HCT116 (cell line): Measurements from ENCODE around the gene TMEM63B. TPM values are rescaled to one million over a fixed set of nuclear protein-coding genes. Genes with fewer than 3 reads are reported as not detected.

Source experiments
- ATAC-seq: fragments of 200-7000 bp; cut with Tn5 transposase; 2 replicates; pipeline ENCODE4 v1.9.1; 2020; ENCODE audit warnings: mild to moderate bottlenecking, moderate library complexity
- BruUV-seq: library from RNA; stranded (reverse); fragments of 400-500 nt; replicated peaks from 2 replicates; lab custom pipeline; 2021; lab: Mats Ljungman, UMichigan
- CTCF ChIA-PET: fragments of 300-600 bp; sonication (Branson Sonifier 250); formaldehyde crosslinking; loops from one replicate; lab custom pipeline; 2021; ENCODE audit warnings: antibody characterized with exemption; lab: Charles Lee
- POLR2A ChIA-PET: fragments of 300-600, 350-600 bp; sonication (Branson Sonifier 250); formaldehyde crosslinking; loops from one replicate; lab custom pipeline; 2021; ENCODE audit warnings: antibody characterized with exemption; lab: Charles Lee
- RAD21 ChIA-PET, 2 experiments: fragments of 300-600 bp; sonication (Branson Sonifier 250); formaldehyde crosslinking; loops; one replicate each; lab custom pipeline; 2023; ENCODE audit warnings: low total read pairs in 2 of 2; ENCODE audit not compliant: uncharacterized antibody in 2 of 2, unreplicated experiment in 2 of 2, low non-redundant PET in 1 of 2; lab: Charles Lee
- DNase-seq: peaks from one replicate; pipeline ENCODE4 v3.0.0-alpha.2; 2010; ENCODE audit warnings: low read depth, low spot score
- H2AFZ ChIP-seq: fragments of 200-600 bp; shearing (Covaris generic), sonication (generic); 2 replicates; pipeline ENCODE4 v1.6.1; 2017; ENCODE audit warnings: low read depth, mixed run types, mixed read lengths, antibody characterized with exemption, low read length; ENCODE audit not compliant: poor library complexity, severe bottlenecking
- H3K27ac ChIP-seq: 2 replicates; pipeline ENCODE4 v1.5.1; 2012; ENCODE audit warnings: low read depth, low read length
- H3K27me3 ChIP-seq: fragments of 200-600 bp; sonication (generic); 2 replicates; pipeline ENCODE4 v1.6.1; 2016; ENCODE audit warnings: mixed run types, low read length, mixed read lengths; ENCODE audit not compliant: insufficient read depth
- H3K36me3 ChIP-seq, 2 experiments: fragments of 200-500 bp in 1 of 2; fragments of 200-600 bp in 1 of 2; sonication (Bioruptor generic) in 1 of 2; sonication (generic) in 1 of 2; 2 replicates each; pipeline versions ENCODE4 v1.5.1 to v1.6.1; 2014 to 2016; ENCODE audit warnings: low read length in 2 of 2, inconsistent platforms in 1 of 2, mixed read lengths in 1 of 2, mixed run types in 1 of 2; ENCODE audit not compliant: insufficient read depth in 2 of 2, control insufficient read depth in 1 of 2
- H3K4me1 ChIP-seq, 2 experiments: fragments of 200-600 bp in 1 of 2; sonication (generic) in 1 of 2; 2 replicates each; pipeline versions ENCODE4 v1.5.1 to v1.6.1; 2012 to 2017; ENCODE audit warnings: low read length in 2 of 2, inconsistent platforms in 1 of 2, mild to moderate bottlenecking in 1 of 2, mixed read lengths in 1 of 2, mixed run types in 1 of 2, moderate library complexity in 1 of 2; ENCODE audit not compliant: insufficient read depth in 2 of 2, control insufficient read depth in 1 of 2
- H3K4me2 ChIP-seq: fragments of 200-600 bp; sonication (generic); 2 replicates; pipeline ENCODE4 v1.6.1; 2017; ENCODE audit warnings: mixed run types, low read length, mixed read lengths
- H3K4me3 ChIP-seq, 2 experiments: fragments of 200-600 bp in 1 of 2; sonication (generic) in 1 of 2; replicated peaks in 1 of 2; 2 replicates each; pipeline ENCODE4 v1.5.1; 2011 to 2016; ENCODE audit warnings: low read length in 2 of 2, control low read depth in 1 of 2, low read depth in 1 of 2, mild to moderate bottlenecking in 1 of 2, mixed read lengths in 1 of 2, mixed run types in 1 of 2
- H3K79me2 ChIP-seq: fragments of 200-600 bp; sonication (generic); 2 replicates; pipeline ENCODE4 v1.6.1; 2017; ENCODE audit warnings: mild to moderate bottlenecking, mixed run types, low read length, moderate library complexity, mixed read lengths; ENCODE audit not compliant: insufficient read depth
- H3K9ac ChIP-seq: fragments of 200-600 bp; sonication (generic); 2 replicates; pipeline ENCODE4 v1.6.1; 2016; ENCODE audit warnings: low read length, mixed read lengths
- H3K9me2 ChIP-seq: fragments of 200-600 bp; sonication (generic), shearing (Covaris generic); 2 replicates; pipeline ENCODE4 v1.6.1; 2017; ENCODE audit warnings: mixed run types, mild to moderate bottlenecking, moderate library complexity; ENCODE audit not compliant: insufficient read depth
- H3K9me3 ChIP-seq, 2 experiments: fragments of 200-500 bp in 1 of 2; fragments of 200-600 bp in 1 of 2; sonication (Bioruptor generic) in 1 of 2; sonication (generic) in 1 of 2; 2 replicates each; pipeline ENCODE4 v1.6.1; 2014 to 2017; ENCODE audit warnings: low read length in 2 of 2, mixed read lengths in 2 of 2, inconsistent platforms in 1 of 2, low read depth in 1 of 2, mild to moderate bottlenecking in 1 of 2, mixed run types in 1 of 2, moderate library complexity in 1 of 2; ENCODE audit not compliant: control insufficient read depth in 1 of 2, insufficient read depth in 1 of 2
- H4K20me1 ChIP-seq: fragments of 200-600 bp; sonication (generic), shearing (Covaris generic); 2 replicates; pipeline ENCODE4 v1.6.1; 2017; ENCODE audit warnings: mixed run types, mild to moderate bottlenecking, moderate library complexity; ENCODE audit not compliant: insufficient read depth
- ATF3 ChIP-seq: IDR thresholded peaks from 2 replicates; pipeline ENCODE4 v1.6.1; 2012
- CBX3 ChIP-seq: IDR thresholded peaks from 2 replicates; pipeline ENCODE4 v1.6.1; 2012; ENCODE audit warnings: low read depth
- EGR1 ChIP-seq: IDR thresholded peaks from 2 replicates; pipeline ENCODE4 v1.6.1; 2012; ENCODE audit warnings: low read depth
- ELF1 ChIP-seq: IDR thresholded peaks from 2 replicates; pipeline ENCODE4 v1.6.1; 2012; ENCODE audit warnings: low read depth, borderline replicate concordance
- EZH2 ChIP-seq: fragments of 200-600 bp; sonication (generic); IDR thresholded peaks from 2 replicates; pipeline ENCODE4 v1.6.1; 2017; ENCODE audit warnings: antibody characterized with exemption, mixed run types
- EZH2phosphoT487 ChIP-seq: fragments of 200-600 bp; IDR thresholded peaks from 2 replicates; pipeline ENCODE4 v1.6.1; 2018; ENCODE audit warnings: antibody characterized with exemption, borderline replicate concordance
- FOSL1 ChIP-seq: IDR thresholded peaks from 2 replicates; pipeline ENCODE4 v1.6.1; 2012; ENCODE audit warnings: low read depth
- JUND ChIP-seq: IDR thresholded peaks from 2 replicates; pipeline ENCODE4 v1.6.1; 2012
- POLR2A ChIP-seq: IDR thresholded peaks from 2 replicates; pipeline ENCODE4 v1.7.0; 2011; ENCODE audit warnings: borderline replicate concordance; ENCODE audit not compliant: insufficient read depth, insufficient read length; ENCODE audit errors: extremely low read depth
- POLR2AphosphoS5 ChIP-seq: IDR thresholded peaks from 2 replicates; pipeline ENCODE4 v1.6.1; 2011; ENCODE audit warnings: mild to moderate bottlenecking, low read depth, low read length, moderate library complexity
- SIN3A ChIP-seq: IDR thresholded peaks from 2 replicates; pipeline ENCODE4 v1.6.1; 2012; ENCODE audit warnings: low read depth
- SP1 ChIP-seq: IDR thresholded peaks from 2 replicates; pipeline ENCODE4 v1.6.1; 2012; ENCODE audit warnings: low read depth
- SRF ChIP-seq: IDR thresholded peaks from 2 replicates; pipeline ENCODE4 v1.6.1; 2012; ENCODE audit warnings: low read depth
- TCF7L2 ChIP-seq: IDR thresholded peaks from 2 replicates; pipeline ENCODE4 v1.7.0; 2011; ENCODE audit warnings: borderline replicate concordance, inconsistent platforms; ENCODE audit not compliant: insufficient read depth, insufficient read length; ENCODE audit errors: extremely low read depth
- YY1 ChIP-seq: IDR thresholded peaks from 2 replicates; pipeline ENCODE4 v1.6.1; 2011; ENCODE audit warnings: low read length, low read depth, moderate library complexity, mild to moderate bottlenecking; ENCODE audit not compliant: insufficient replicate concordance; ENCODE audit errors: extremely low read depth
- ZBTB33 ChIP-seq: IDR thresholded peaks from 2 replicates; pipeline ENCODE4 v1.6.1; 2011; ENCODE audit warnings: mild to moderate bottlenecking, low read length, moderate library complexity; ENCODE audit not compliant: insufficient replicate concordance; ENCODE audit errors: extremely low read depth
- ZFX ChIP-seq: fragments of 450-650 bp; IDR thresholded peaks from 2 replicates; pipeline ENCODE4 v1.6.1; 2017
- ZNF274 ChIP-seq: fragments of 200-500 bp; sonication (Bioruptor generic); IDR thresholded peaks from 2 replicates; pipeline ENCODE4 v1.6.1; 2014; ENCODE audit warnings: mild to moderate bottlenecking, low read depth, low read length, inconsistent platforms
- intact Hi-C: fragments of 100-400 bp; cut with micrococcal nuclease; formaldehyde crosslinking; loops from 2 replicates; pipeline ENCODE4 v1.10.0; 2022
- total RNA-seq: library from RNA; stranded (reverse); gene quantifications from one replicate; pipeline ENCODE4 v1.2.1, GENCODE V29; 2021; ENCODE audit not compliant: unreplicated experiment
- TF ChIP-seq, protein P1 (sequence below), 3 experiments: fragments of 200-600 bp in 1 of 3; sonication (generic) in 1 of 3; IDR thresholded peaks in 2 of 3; conservative IDR thresholded peaks in 1 of 3; 2 replicates each; pipeline ENCODE4 v1.5.1; 2012 to 2017; ENCODE audit warnings: low read depth in 2 of 3, low read length in 2 of 3, antibody characterized with exemption in 1 of 3, borderline replicate concordance in 1 of 3, control low read depth in 1 of 3, mild to moderate bottlenecking in 1 of 3, mixed read lengths in 1 of 3, mixed run types in 1 of 3, moderate library complexity in 1 of 3; ENCODE audit not compliant: insufficient read depth in 1 of 3

Gene TMEM63B
- total RNA-seq, 1 experiment from 2014 or later = 58.2 TPM

DNA sequence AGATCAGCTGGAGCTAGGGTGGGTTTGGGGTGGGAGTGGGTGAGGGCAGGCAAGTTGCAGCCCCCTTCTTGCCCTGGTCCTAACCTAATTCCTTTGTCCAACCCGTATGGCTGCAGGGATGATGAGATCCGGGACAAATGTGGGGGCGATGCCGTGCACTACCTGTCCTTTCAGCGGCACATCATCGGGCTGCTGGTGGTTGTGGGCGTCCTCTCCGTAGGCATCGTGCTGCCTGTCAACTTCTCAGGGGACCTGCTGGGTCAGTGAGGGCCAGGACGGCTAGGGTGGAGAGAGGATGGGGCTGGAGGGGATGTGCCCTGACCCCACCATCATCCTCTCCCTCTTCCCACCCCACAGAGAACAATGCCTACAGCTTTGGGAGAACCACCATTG lies 12.0 kb downstream of the TMEM63B start:
- no peaks in the 10 kb centered on the region for H3K9me3 ChIP-seq
- TF ChIP-seq TCF7L2 (no peak), EZH2 (no peak), FOSL1 (no peak), ZFX (no peak), SRF (no peak), ATF3 (no peak), POLR2A (no peak), EZH2phosphoT487 (no peak), POLR2AphosphoS5 (no peak), ZBTB33 (no peak), ZNF274 (no peak), SIN3A (no peak), EGR1 (no peak), ELF1 (no peak), JUND (no peak), CBX3 (no peak), YY1 (no peak), SP1 (no peak)
- TF ChIP-seq, protein P1, sequence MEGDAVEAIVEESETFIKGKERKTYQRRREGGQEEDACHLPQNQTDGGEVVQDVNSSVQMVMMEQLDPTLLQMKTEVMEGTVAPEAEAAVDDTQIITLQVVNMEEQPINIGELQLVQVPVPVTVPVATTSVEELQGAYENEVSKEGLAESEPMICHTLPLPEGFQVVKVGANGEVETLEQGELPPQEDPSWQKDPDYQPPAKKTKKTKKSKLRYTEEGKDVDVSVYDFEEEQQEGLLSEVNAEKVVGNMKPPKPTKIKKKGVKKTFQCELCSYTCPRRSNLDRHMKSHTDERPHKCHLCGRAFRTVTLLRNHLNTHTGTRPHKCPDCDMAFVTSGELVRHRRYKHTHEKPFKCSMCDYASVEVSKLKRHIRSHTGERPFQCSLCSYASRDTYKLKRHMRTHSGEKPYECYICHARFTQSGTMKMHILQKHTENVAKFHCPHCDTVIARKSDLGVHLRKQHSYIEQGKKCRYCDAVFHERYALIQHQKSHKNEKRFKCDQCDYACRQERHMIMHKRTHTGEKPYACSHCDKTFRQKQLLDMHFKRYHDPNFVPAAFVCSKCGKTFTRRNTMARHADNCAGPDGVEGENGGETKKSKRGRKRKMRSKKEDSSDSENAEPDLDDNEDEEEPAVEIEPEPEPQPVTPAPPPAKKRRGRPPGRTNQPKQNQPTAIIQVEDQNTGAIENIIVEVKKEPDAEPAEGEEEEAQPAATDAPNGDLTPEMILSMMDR (IDR thresholded peaks at IDR 0.05 in 2 of 3, conservative IDR thresholded peaks at IDR 0.05 in 1 of 3; ENCODE audit: borderline replicate concordance in 1 of 3, insufficient read depth in 1 of 3, low read depth in 2 of 3, low read length in 2 of 3) = no peak
- TF ChIP-seq, all 23 proteins: peak for 0
- ATAC-seq (no peak), DNase-seq (no peak)
- Histone ChIP-seq H2AFZ (no peak overlapping the region), H3K9me2 (no peaks in the 10 kb centered on the region), H3K27ac (no peak overlapping the region), H3K79me2 (no peaks in the 10 kb centered on the region), H3K9ac (no peak overlapping the region), H3K4me3 (no peak overlapping the region), H3K36me3 (peaks cover 7 to 18% of the 10 kb centered on the region in 2 experiments; a peak in 3 of 4 replicates), H4K20me1 (no peaks in the 10 kb centered on the region), H3K4me2 (no peak overlapping the region), H3K4me1 (no peaks in the 10 kb centered on the region), H3K27me3 (no peaks in the 10 kb centered on the region)
- POLR2A ChIA-PET = no interaction called here
- RAD21 ChIA-PET = no interaction called here
- no TSS peak for BruUV-seq
- intact Hi-C loops = no loop called here
- CTCF ChIA-PET = no interaction called here
